Raji (cell line): ENCODE results near the gene CDK1.

Experiments
- POLR2A ChIP-seq: IDR thresholded peaks from 2 replicates; pipeline ENCODE4 v1.6.1; 2011; ENCODE audit warnings: low read depth, low read length, control low read depth; ENCODE audit not compliant: insufficient read depth

The CDK1 gene

GRCh38 chr10:60798031-60798430 lies 19.8 kb downstream of the CDK1 start:
- no peak for TF ChIP-seq POLR2A

GRCh38 chr10:60798870-60799269 lies 20.6 kb downstream of the CDK1 start:
- no peak for TF ChIP-seq POLR2A

- no peak for TF ChIP-seq POLR2A
These were observed 21.8 kb downstream of the CDK1 start for GRCh38 chr10:60799971-60800650.

GRCh38 chr10:60800918-60801317 lies 22.6 kb downstream of the CDK1 start:
- TF ChIP-seq POLR2A = no peak

- no peak for TF ChIP-seq POLR2A
These were observed 23.2 kb downstream of the CDK1 start for GRCh38 chr10:60801522-60801921.

GRCh38 chr10:60803433-60803832 lies 25.2 kb downstream of the CDK1 start:
- TF ChIP-seq POLR2A = no peak

GRCh38 chr10:60803865-60804264 lies 25.6 kb downstream of the CDK1 start:
- no peak for TF ChIP-seq POLR2A

- no peak for TF ChIP-seq POLR2A
These were observed 28.6 kb downstream of the CDK1 start for GRCh38 chr10:60806921-60807320.

- no peak for TF ChIP-seq POLR2A
These were observed 29.2 kb downstream of the CDK1 start for GRCh38 chr10:60807499-60807898.

GRCh38 chr10:60808036-60808435 lies 29.8 kb downstream of the CDK1 start:
- TF ChIP-seq POLR2A = no peak

- no peak for TF ChIP-seq POLR2A
These were observed 30.9 kb downstream of the CDK1 start for GRCh38 chr10:60809157-60809556.

- no peak for TF ChIP-seq POLR2A
These were observed 32.3 kb downstream of the CDK1 start for GRCh38 chr10:60810437-60811182.

GRCh38 chr10:60816628-60817397 lies 38.5 kb downstream of the CDK1 start:
- no peak for TF ChIP-seq POLR2A

- no peak for TF ChIP-seq POLR2A
These were observed 39.1 kb downstream of the CDK1 start for GRCh38 chr10:60817398-60817805.

GRCh38 chr10:60818134-60818770 lies 40.0 kb downstream of the CDK1 start:
- TF ChIP-seq POLR2A = no peak
